Measurements from ENCODE around the gene SNED1. TPM values are rescaled to one million over a fixed set of nuclear protein-coding genes. Genes with fewer than 3 reads are reported as not detected.

The SNED1 gene
- total RNA-seq, 1 experiment from 2014 or later: 3.2 TPM

GRCh38 chr2:241133436-241133820, 135.0 kb downstream of the SNED1 start:
- Mint-ChIP-seq H3K27ac (no peak overlapping the region), H3K36me3 (peaks cover 32% of the 10 kb centered on the region), H3K4me3 (no peak overlapping the region)

More at GRCh38 chr2:241133436-241133820, 135.0 kb downstream of the SNED1 start:
- ATAC-seq: no peak
- no peak for DNase-seq (ENCODE audit: low spot score)
- CTCF ChIA-PET: no interaction called here
- TF ChIP-seq, protein P1, sequence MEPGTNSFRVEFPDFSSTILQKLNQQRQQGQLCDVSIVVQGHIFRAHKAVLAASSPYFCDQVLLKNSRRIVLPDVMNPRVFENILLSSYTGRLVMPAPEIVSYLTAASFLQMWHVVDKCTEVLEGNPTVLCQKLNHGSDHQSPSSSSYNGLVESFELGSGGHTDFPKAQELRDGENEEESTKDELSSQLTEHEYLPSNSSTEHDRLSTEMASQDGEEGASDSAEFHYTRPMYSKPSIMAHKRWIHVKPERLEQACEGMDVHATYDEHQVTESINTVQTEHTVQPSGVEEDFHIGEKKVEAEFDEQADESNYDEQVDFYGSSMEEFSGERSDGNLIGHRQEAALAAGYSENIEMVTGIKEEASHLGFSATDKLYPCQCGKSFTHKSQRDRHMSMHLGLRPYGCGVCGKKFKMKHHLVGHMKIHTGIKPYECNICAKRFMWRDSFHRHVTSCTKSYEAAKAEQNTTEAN (CRISPR knock-in tag; IDR thresholded peaks at IDR 0.05): no peak
- TF ChIP-seq ZNF138 (CRISPR knock-in tag; conservative IDR thresholded peaks at IDR 0.05) (no peak), RELA (CRISPR knock-in tag; IDR thresholded peaks at IDR 0.05; ENCODE audit: borderline replicate concordance) (no peak), GABPB1 (CRISPR knock-in tag; IDR thresholded peaks at IDR 0.05) (no peak), CREB1 (CRISPR knock-in tag; IDR thresholded peaks at IDR 0.05) (no peak), ZNF423 (CRISPR knock-in tag; IDR thresholded peaks at IDR 0.05) (no peak), NFE2L1 (CRISPR knock-in tag; IDR thresholded peaks at IDR 0.05) (no peak), E2F4 (CRISPR knock-in tag; IDR thresholded peaks at IDR 0.05; ENCODE audit: borderline replicate concordance, low read depth) (no peak), MLX (CRISPR knock-in tag; IDR thresholded peaks at IDR 0.05) (no peak), JAZF1 (CRISPR knock-in tag; IDR thresholded peaks at IDR 0.05) (no peak), FOXK1 (CRISPR knock-in tag; IDR thresholded peaks at IDR 0.05) (no peak), MYBL2 (CRISPR knock-in tag; IDR thresholded peaks at IDR 0.05) (no peak), PRRX2 (CRISPR knock-in tag; IDR thresholded peaks at IDR 0.05) (no peak), USF1 (CRISPR knock-in tag; IDR thresholded peaks at IDR 0.05) (no peak), CDX4 (CRISPR knock-in tag; IDR thresholded peaks at IDR 0.05; ENCODE audit: borderline replicate concordance) (no peak)
- TF ChIP-seq, protein P2, sequence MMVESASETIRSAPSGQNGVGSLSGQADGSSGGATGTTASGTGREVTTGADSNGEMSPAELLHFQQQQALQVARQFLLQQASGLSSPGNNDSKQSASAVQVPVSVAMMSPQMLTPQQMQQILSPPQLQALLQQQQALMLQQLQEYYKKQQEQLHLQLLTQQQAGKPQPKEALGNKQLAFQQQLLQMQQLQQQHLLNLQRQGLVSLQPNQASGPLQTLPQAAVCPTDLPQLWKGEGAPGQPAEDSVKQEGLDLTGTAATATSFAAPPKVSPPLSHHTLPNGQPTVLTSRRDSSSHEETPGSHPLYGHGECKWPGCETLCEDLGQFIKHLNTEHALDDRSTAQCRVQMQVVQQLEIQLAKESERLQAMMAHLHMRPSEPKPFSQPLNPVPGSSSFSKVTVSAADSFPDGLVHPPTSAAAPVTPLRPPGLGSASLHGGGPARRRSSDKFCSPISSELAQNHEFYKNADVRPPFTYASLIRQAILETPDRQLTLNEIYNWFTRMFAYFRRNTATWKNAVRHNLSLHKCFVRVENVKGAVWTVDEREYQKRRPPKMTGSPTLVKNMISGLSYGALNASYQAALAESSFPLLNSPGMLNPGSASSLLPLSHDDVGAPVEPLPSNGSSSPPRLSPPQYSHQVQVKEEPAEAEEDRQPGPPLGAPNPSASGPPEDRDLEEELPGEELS (CRISPR knock-in tag; IDR thresholded peaks at IDR 0.05): no peak
- TF ChIP-seq, protein P3, sequence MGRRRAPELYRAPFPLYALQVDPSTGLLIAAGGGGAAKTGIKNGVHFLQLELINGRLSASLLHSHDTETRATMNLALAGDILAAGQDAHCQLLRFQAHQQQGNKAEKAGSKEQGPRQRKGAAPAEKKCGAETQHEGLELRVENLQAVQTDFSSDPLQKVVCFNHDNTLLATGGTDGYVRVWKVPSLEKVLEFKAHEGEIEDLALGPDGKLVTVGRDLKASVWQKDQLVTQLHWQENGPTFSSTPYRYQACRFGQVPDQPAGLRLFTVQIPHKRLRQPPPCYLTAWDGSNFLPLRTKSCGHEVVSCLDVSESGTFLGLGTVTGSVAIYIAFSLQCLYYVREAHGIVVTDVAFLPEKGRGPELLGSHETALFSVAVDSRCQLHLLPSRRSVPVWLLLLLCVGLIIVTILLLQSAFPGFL (CRISPR knock-in tag; IDR thresholded peaks at IDR 0.05; ENCODE audit: borderline replicate concordance): no peak
- TF ChIP-seq, protein P4, sequence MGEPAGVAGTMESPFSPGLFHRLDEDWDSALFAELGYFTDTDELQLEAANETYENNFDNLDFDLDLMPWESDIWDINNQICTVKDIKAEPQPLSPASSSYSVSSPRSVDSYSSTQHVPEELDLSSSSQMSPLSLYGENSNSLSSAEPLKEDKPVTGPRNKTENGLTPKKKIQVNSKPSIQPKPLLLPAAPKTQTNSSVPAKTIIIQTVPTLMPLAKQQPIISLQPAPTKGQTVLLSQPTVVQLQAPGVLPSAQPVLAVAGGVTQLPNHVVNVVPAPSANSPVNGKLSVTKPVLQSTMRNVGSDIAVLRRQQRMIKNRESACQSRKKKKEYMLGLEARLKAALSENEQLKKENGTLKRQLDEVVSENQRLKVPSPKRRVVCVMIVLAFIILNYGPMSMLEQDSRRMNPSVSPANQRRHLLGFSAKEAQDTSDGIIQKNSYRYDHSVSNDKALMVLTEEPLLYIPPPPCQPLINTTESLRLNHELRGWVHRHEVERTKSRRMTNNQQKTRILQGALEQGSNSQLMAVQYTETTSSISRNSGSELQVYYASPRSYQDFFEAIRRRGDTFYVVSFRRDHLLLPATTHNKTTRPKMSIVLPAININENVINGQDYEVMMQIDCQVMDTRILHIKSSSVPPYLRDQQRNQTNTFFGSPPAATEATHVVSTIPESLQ (CRISPR knock-in tag; IDR thresholded peaks at IDR 0.05): no peak
- Mint-ChIP-seq H3K4me1 (no peaks in the 10 kb centered on the region), H3K27me3 (ENCODE audit: low read depth) (no peaks in the 10 kb centered on the region), H3K9me3 (peaks cover 3% of the 10 kb centered on the region; the same call in 1 of the 2 replicates)
- POLR2A ChIA-PET: no interaction called here
